Tibial nerve (tissue), 4 donors: Measurements from ENCODE around the gene EXOC8.

ENCODE experiments used
- CTCF ChIP-seq, 5 experiments: fragments of 200-600 bp in 3 of 5; fragments of 450-650 bp in 2 of 5; sonication (generic) in 3 of 5; IDR thresholded peaks; one replicate each; pipeline ENCODE4 v1.5.1; 2016 to 2019; ENCODE audit warnings: antibody characterized with exemption in 5 of 5, mild to moderate bottlenecking in 3 of 5, moderate library complexity in 2 of 5
- EP300 ChIP-seq, 2 donors: sonication (generic); formaldehyde crosslinking; IDR thresholded peaks; one replicate each; pipeline ENCODE4 v1.6.1; 2017; ENCODE audit warnings: antibody characterized with exemption in 2 of 2, mild to moderate bottlenecking in 1 of 2
- POLR2A ChIP-seq, 2 donors: fragments of 450-650 bp; IDR thresholded peaks; one replicate each; pipeline ENCODE4 v1.6.1; 2017; ENCODE audit warnings: antibody characterized with exemption in 2 of 2, mild to moderate bottlenecking in 2 of 2, moderate library complexity in 2 of 2

- TF ChIP-seq CTCF (IDR thresholded peaks at IDR 0.05), result no peak
- no peak for TF ChIP-seq POLR2A (IDR thresholded peaks at IDR 0.05)
- no peak for TF ChIP-seq EP300 (IDR thresholded peaks at IDR 0.05)
These were observed 18.6 kb downstream of the EXOC8 start for GRCh38 chr1:231319080-231319479.
